GM21737 (cell line): ENCODE measurements around the gene NSA2.
"Not testable (repeated sequence)": the region's sequence is repeated elsewhere in the genome, so short reads cannot be mapped to it uniquely, and the experiment has no call there.

Experiments
- ATAC-seq: cut with Tn5 transposase; IDR thresholded peaks from one replicate; pipeline ENCODE4 v1.9.1; 2021; ENCODE audit warnings: mild to moderate bottlenecking, moderate library complexity; ENCODE audit not compliant: unreplicated experiment

NSA2 gene

GRCh38 chr5:74766849-74767578 is at the start of gene NSA2, which contains the start of gene GFM2:
TSS of gene NSA2 (plus strand) at chr5:74767249. CDS start at chr5:74767361, 112 bp downstream.
TSS of gene GFM2 (minus strand) at chr5:74767117. CDS start at chr5:74763742, 3,375 bp downstream.
- peak; percentile 87 for ATAC-seq

- no peak for ATAC-seq
Observed at GRCh38 chr5:74717596-74717995, 49.5 kb upstream of the NSA2 start.

- ATAC-seq = no peak
Observed at GRCh38 chr5:74722271-74722670, 44.8 kb upstream of the NSA2 start.

- no peak for ATAC-seq
Observed at GRCh38 chr5:74725331-74725730, 41.7 kb upstream of the NSA2 start.

- ATAC-seq = no peak
Observed at GRCh38 chr5:74736759-74737158, 30.3 kb upstream of the NSA2 start.

GRCh38 chr5:74738406-74738805 is 28.6 kb upstream of the NSA2 start:
- ATAC-seq = no peak

GRCh38 chr5:74748742-74749141 is 18.3 kb upstream of the NSA2 start:
- not testable (repeated sequence) for ATAC-seq

- ATAC-seq = no peak
Observed at GRCh38 chr5:74761241-74761640, 5.8 kb upstream of the NSA2 start.

- no peak for ATAC-seq
Observed at GRCh38 chr5:74762599-74762998, 4.5 kb upstream of the NSA2 start.

GRCh38 chr5:74763504-74763903 is 3.5 kb upstream of the NSA2 start:
- no peak for ATAC-seq

- no peak for ATAC-seq
Observed at GRCh38 chr5:74765201-74765600, 1.8 kb upstream of the NSA2 start.

- no peak for ATAC-seq
Observed at GRCh38 chr5:74765929-74766328, 1.1 kb upstream of the NSA2 start.

GRCh38 chr5:74766418-74766848 is 616 bp upstream of the NSA2 start:
- peak; percentile 41 for ATAC-seq

GRCh38 chr5:74767579-74767913 is 497 bp downstream of the NSA2 start:
- peak; percentile 9 for ATAC-seq

- ATAC-seq = no peak
Observed at GRCh38 chr5:74772359-74772758, 5.3 kb downstream of the NSA2 start.

- no peak for ATAC-seq
Observed at GRCh38 chr5:74778609-74779008, 11.6 kb downstream of the NSA2 start.

- no peak for ATAC-seq
Observed at GRCh38 chr5:74786851-74787250, 19.8 kb downstream of the NSA2 start.

GRCh38 chr5:74787424-74787823 is 20.4 kb downstream of the NSA2 start:
- no peak for ATAC-seq

GRCh38 chr5:74791669-74792068 is 24.6 kb downstream of the NSA2 start:
- not testable (repeated sequence) for ATAC-seq

GRCh38 chr5:74798977-74799911 is 32.2 kb downstream of the NSA2 start:
- ATAC-seq = no peak

- no peak for ATAC-seq
Observed at GRCh38 chr5:74801197-74801596, 34.1 kb downstream of the NSA2 start.

- no peak for ATAC-seq
Observed at GRCh38 chr5:74801941-74802340, 34.9 kb downstream of the NSA2 start.
